ENCODE results near the gene FUBP3.

The FUBP3 gene

GRCh38 chr9:130607640-130608420, 28.5 kb downstream of the FUBP3 start:
- no peak for DNase-seq
- ATAC-seq, result no peak

- ATAC-seq, result no peak
These were observed 29.3 kb downstream of the FUBP3 start for GRCh38 chr9:130608554-130609134.

GRCh38 chr9:130609163-130609562, 29.8 kb downstream of the FUBP3 start:
- ATAC-seq (no peak), DNase-seq (no peak)

More at GRCh38 chr9:130608554-130609134, 29.3 kb downstream of the FUBP3 start:
- no peak for DNase-seq

GRCh38 chr9:130610862-130611707, 31.7 kb downstream of the FUBP3 start:
- no peak for DNase-seq
- ATAC-seq, result no peak

GRCh38 chr9:130616451-130616850, 37.1 kb downstream of the FUBP3 start:
- ATAC-seq (no peak), DNase-seq (no peak)

- ATAC-seq, result no peak
- DNase-seq, result no peak
These were observed 44.1 kb downstream of the FUBP3 start for GRCh38 chr9:130623466-130623865.

GRCh38 chr9:130624154-130624553, 44.8 kb downstream of the FUBP3 start:
- no peak for DNase-seq
- ATAC-seq, result no peak

GRCh38 chr9:130626249-130626996, 47.0 kb downstream of the FUBP3 start:
- ATAC-seq (no peak), DNase-seq (no peak)

GRCh38 chr9:130627051-130627450, 47.7 kb downstream of the FUBP3 start:
- no peak for ATAC-seq
- no peak for DNase-seq

GRCh38 chr9:130627896-130628792, 48.8 kb downstream of the FUBP3 start:
- ATAC-seq (no peak), DNase-seq (no peak)

GRCh38 chr9:130629443-130630070, 50.2 kb downstream of the FUBP3 start:
- ATAC-seq (no peak), DNase-seq (no peak)

- DNase-seq, result no peak
These were observed 50.7 kb downstream of the FUBP3 start for GRCh38 chr9:130630071-130630450.

GRCh38 chr9:130630506-130631330, 51.3 kb downstream of the FUBP3 start:
- ATAC-seq (no peak), DNase-seq (no peak)

More at GRCh38 chr9:130630071-130630450, 50.7 kb downstream of the FUBP3 start:
- no peak for ATAC-seq

- DNase-seq, result no peak
- ATAC-seq, result no peak
These were observed 52.1 kb downstream of the FUBP3 start for GRCh38 chr9:130631331-130632080.

- no peak for ATAC-seq
- no peak for DNase-seq
These were observed 52.8 kb downstream of the FUBP3 start for GRCh38 chr9:130632081-130632710.

- ATAC-seq (no peak), DNase-seq (no peak)
These were observed 53.5 kb downstream of the FUBP3 start for GRCh38 chr9:130632841-130633240.

- no peak for DNase-seq
- ATAC-seq, result no peak
These were observed 54.2 kb downstream of the FUBP3 start for GRCh38 chr9:130633336-130634190.
